H9 (cell line): ENCODE data around the gene SIRT7. TPM values are rescaled to one million over a fixed set of nuclear protein-coding genes. Genes with fewer than 3 reads are reported as not detected.

ENCODE experiments used
- DNase-seq: peaks from one replicate; pipeline ENCODE4 v3.0.0-alpha.2; 2017
- H2AFZ ChIP-seq: one replicate; pipeline ENCODE4 v1.6.1; 2013; ENCODE audit warnings: mild to moderate bottlenecking, low read length, control low read depth, moderate library complexity
- H2AK5ac ChIP-seq: 2 replicates; pipeline ENCODE4 v1.6.1; 2013; ENCODE audit warnings: low read length, control low read depth, mixed read lengths; ENCODE audit not compliant: insufficient read length
- H2BK120ac ChIP-seq: one replicate; pipeline ENCODE4 v1.6.1; 2013; ENCODE audit warnings: low read depth, mild to moderate bottlenecking, low read length, control low read depth, inconsistent platforms; ENCODE audit not compliant: poor library complexity, severe bottlenecking
- H2BK12ac ChIP-seq: 2 replicates; pipeline ENCODE4 v1.6.1; 2013; ENCODE audit warnings: low read length, control low read depth, mixed read lengths, low read depth; ENCODE audit not compliant: insufficient read length
- H2BK15ac ChIP-seq: 2 replicates; pipeline ENCODE4 v1.6.1; 2013; ENCODE audit warnings: low read depth, low read length, control low read depth
- H2BK20ac ChIP-seq: one replicate; pipeline ENCODE4 v1.6.1; 2013; ENCODE audit warnings: low read depth, mild to moderate bottlenecking, low read length, control low read depth, inconsistent platforms; ENCODE audit not compliant: poor library complexity, severe bottlenecking
- H2BK5ac ChIP-seq: 2 replicates; pipeline ENCODE4 v1.6.1; 2013; ENCODE audit warnings: low read length, control low read depth, mixed read lengths; ENCODE audit not compliant: insufficient read length
- H3K14ac ChIP-seq: 2 replicates; pipeline ENCODE4 v1.6.1; 2013; ENCODE audit warnings: low read length, control low read depth; ENCODE audit not compliant: insufficient read depth
- H3K18ac ChIP-seq: 2 replicates; pipeline ENCODE4 v1.6.1; 2013; ENCODE audit warnings: low read depth, mild to moderate bottlenecking, mixed read lengths, low read length, control low read depth; ENCODE audit not compliant: insufficient read length
- H3K23ac ChIP-seq: 2 replicates; pipeline ENCODE4 v1.6.1; 2013; ENCODE audit warnings: low read length, control low read depth, mixed read lengths, low read depth; ENCODE audit not compliant: insufficient read length
- H3K23me2 ChIP-seq: 2 replicates; pipeline ENCODE4 v1.6.1; 2013; ENCODE audit warnings: low read depth, mild to moderate bottlenecking, mixed read lengths, low read length, control low read depth; ENCODE audit not compliant: insufficient read length, poor library complexity, severe bottlenecking
- H3K27ac ChIP-seq: 2 replicates; pipeline ENCODE4 v1.5.1; 2013; ENCODE audit warnings: low read length, control low read depth, mixed read lengths, low read depth; ENCODE audit not compliant: insufficient read length
- H3K27me3 ChIP-seq: 2 replicates; pipeline ENCODE4 v1.6.1; 2013; ENCODE audit warnings: low read length, control low read depth, inconsistent platforms; ENCODE audit not compliant: insufficient read depth
- H3K4ac ChIP-seq: 2 replicates; pipeline ENCODE4 v1.6.1; 2013; ENCODE audit warnings: low read depth, mild to moderate bottlenecking, control low read depth, inconsistent platforms, low read length, moderate library complexity
- H3K4me1 ChIP-seq: 2 replicates; pipeline ENCODE4 v1.6.1; 2013; ENCODE audit warnings: low read length, control low read depth, inconsistent platforms; ENCODE audit not compliant: insufficient read depth
- H3K4me2 ChIP-seq: 2 replicates; pipeline ENCODE4 v1.6.1; 2013; ENCODE audit warnings: low read length, control low read depth, mixed read lengths; ENCODE audit not compliant: insufficient read length, insufficient read depth
- H3K56ac ChIP-seq: 2 replicates; pipeline ENCODE4 v1.6.1; 2013; ENCODE audit warnings: low read depth, mild to moderate bottlenecking, mixed read lengths, low read length, control low read depth; ENCODE audit not compliant: insufficient read length
- H3K79me1 ChIP-seq: 2 replicates; pipeline ENCODE4 v1.6.1; 2013; ENCODE audit warnings: low read depth, mild to moderate bottlenecking, moderate library complexity, low read length, control low read depth, inconsistent platforms; ENCODE audit not compliant: insufficient read depth, poor library complexity, severe bottlenecking
- H3K79me2 ChIP-seq: 2 replicates; pipeline ENCODE4 v1.6.1; 2013; ENCODE audit warnings: low read length, control low read depth, inconsistent platforms; ENCODE audit not compliant: insufficient read depth
- H3K9ac ChIP-seq: 2 replicates; pipeline ENCODE4 v1.6.1; 2013; ENCODE audit warnings: low read length, control low read depth, mixed read lengths; ENCODE audit not compliant: insufficient read length; ENCODE audit errors: extremely low read depth
- H3K9me3 ChIP-seq: one replicate; pipeline ENCODE4 v1.6.1; 2013; ENCODE audit warnings: low read depth, low read length, inconsistent platforms; ENCODE audit not compliant: control insufficient read depth
- H3T11ph ChIP-seq: one replicate; pipeline ENCODE4 v1.6.1; 2013; ENCODE audit warnings: mild to moderate bottlenecking, low read length, control low read depth, inconsistent platforms
- H4K20me1 ChIP-seq: one replicate; pipeline ENCODE4 v1.6.1; 2013; ENCODE audit not compliant: control insufficient read depth, insufficient read length, insufficient read depth
- H4K5ac ChIP-seq: 2 replicates; pipeline ENCODE4 v1.6.1; 2013; ENCODE audit warnings: low read depth, mild to moderate bottlenecking, mixed read lengths, low read length, control low read depth; ENCODE audit not compliant: insufficient read length
- H4K8ac ChIP-seq: replicated peaks from 2 replicates; pipeline ENCODE4 v1.6.1; 2013; ENCODE audit warnings: low read length, control low read depth, mixed read lengths, low read depth; ENCODE audit not compliant: insufficient read length
- H4K91ac ChIP-seq: 2 replicates; pipeline ENCODE4 v1.6.1; 2013; ENCODE audit warnings: low read depth, mild to moderate bottlenecking, moderate library complexity, mixed read lengths, low read length, control low read depth; ENCODE audit not compliant: insufficient read length
- H3K27ac Mint-ChIP-seq, 3 experiments: 2 replicates in 2 of 3; 3 replicates in 1 of 3; pipeline ENCODE4 v1.8.0; 2020 to 2021; ENCODE audit warnings: mixed read lengths in 3 of 3, mild to moderate bottlenecking in 1 of 3, moderate library complexity in 1 of 3
- H3K27me3 Mint-ChIP-seq: 2 replicates; pipeline ENCODE4 v1.8.0; 2021; ENCODE audit warnings: low read depth, mild to moderate bottlenecking, moderate library complexity, mixed read lengths
- H3K36me3 Mint-ChIP-seq, 3 experiments: 2 replicates in 2 of 3; 3 replicates in 1 of 3; pipeline ENCODE4 v1.8.0; 2020 to 2021; ENCODE audit warnings: low read depth in 3 of 3, mixed read lengths in 3 of 3; ENCODE audit not compliant: insufficient read depth in 1 of 3
- H3K4me1 Mint-ChIP-seq, 2 experiments: 2 replicates each; pipeline ENCODE4 v1.8.0; 2020; ENCODE audit warnings: mixed read lengths in 2 of 2
- H3K4me3 Mint-ChIP-seq, 2 experiments: 2 replicates in 1 of 2; 3 replicates in 1 of 2; pipeline ENCODE4 v1.8.0; 2020 to 2021; ENCODE audit warnings: mild to moderate bottlenecking in 2 of 2, mixed read lengths in 2 of 2, moderate library complexity in 1 of 2
- H3K9me3 Mint-ChIP-seq, 2 experiments: 2 replicates in 1 of 2; 3 replicates in 1 of 2; pipeline ENCODE4 v1.8.0; 2020; ENCODE audit warnings: mild to moderate bottlenecking in 2 of 2, mixed read lengths in 2 of 2, moderate library complexity in 1 of 2
- CTCF ChIP-seq: fragments of 200-600 bp; sonication (generic); conservative IDR thresholded peaks from 3 replicates; pipeline ENCODE4 v1.8.0; 2021; ENCODE audit warnings: antibody characterized with exemption, mild to moderate bottlenecking
- WGBS: extraction: QIAGEN DNeasy Blood & Tissue Kit; methylation state at CpG from one replicate; pipeline ENCODE4 v1.1.7; 2013; ENCODE audit warnings: missing lambda C conversion rate, low lambda C conversion rate, mixed read lengths; ENCODE audit not compliant: insufficient read length; ENCODE audit errors: extremely low coverage; 5-methylcytosine and 5-hydroxymethylcytosine counted together
- total RNA-seq: library from RNA; stranded (reverse); gene quantifications from 2 replicates; pipeline ENCODE4 v1.2.1, GENCODE V29; 2021

Gene SIRT7
- total RNA-seq, 1 experiment from 2014 or later: 29.7 TPM

- no peak overlapping the region for H4K8ac ChIP-seq
- H3K9ac ChIP-seq: no peak overlapping the region
- H2AK5ac ChIP-seq: no peak overlapping the region
- no peak overlapping the region for H2AFZ ChIP-seq
- H4K5ac ChIP-seq: no peak overlapping the region
- no peak overlapping the region for H3K23ac ChIP-seq
- no peak for DNase-seq
- Mint-ChIP-seq H3K4me3 (0 out of 5 replicates have a peak overlapping the region, but pooled peaks of 1 of the 2 experiments have one; percentile 22), H3K27me3 (peaks cover 20% of the 10 kb centered on the region), H3K27ac (peak overlapping the region in 1 of 3 experiments; percentile 75; a peak in 2 of 7 replicates), H3K36me3 (peaks cover 3 to 23% (median 18%) of the 10 kb centered on the region in 3 experiments; a peak in 6 of 7 replicates), H3K4me1 (peaks cover 10 to 15% of the 10 kb centered on the region in 2 experiments), H3K9me3 (no peaks in the 10 kb centered on the region)
- H3K56ac ChIP-seq: no peak overlapping the region
- no peak overlapping the region for H3K4me2 ChIP-seq
- TF ChIP-seq CTCF: no peak
- H3K79me1 ChIP-seq: no peaks in the 10 kb centered on the region
- H3K18ac ChIP-seq: no peak overlapping the region
- no peak overlapping the region; the same call in 1 of the 2 replicates for H3K14ac ChIP-seq
- peaks cover 4% of the 10 kb centered on the region for H4K20me1 ChIP-seq
- peaks cover 9% of the 10 kb centered on the region for H3K23me2 ChIP-seq
- H3K9me3 ChIP-seq: no peaks in the 10 kb centered on the region
- H2BK12ac ChIP-seq: no peak overlapping the region
- no peak overlapping the region for H4K91ac ChIP-seq
- H2BK120ac ChIP-seq: no peak overlapping the region
- no peak overlapping the region for H3K27ac ChIP-seq
- peaks cover 6% of the 10 kb centered on the region; the same call in 1 of the 2 replicates for H3K79me2 ChIP-seq
- no peaks in the 10 kb centered on the region; the same call in 1 of the 2 replicates for H3K27me3 ChIP-seq
- WGBS: no CpG with 5 or more reads among the region's 20 CpGs
- no peak overlapping the region for H3K4ac ChIP-seq
- no peak overlapping the region for H2BK20ac ChIP-seq
- H2BK5ac ChIP-seq: no peak overlapping the region
- H2BK15ac ChIP-seq: no peak overlapping the region
- H3K4me1 ChIP-seq: no peaks in the 10 kb centered on the region
- H3T11ph ChIP-seq: no peak overlapping the region
Measured at GRCh38 chr17:81930142-81931125, 12.5 kb upstream of the SIRT7 start.
